ENCODE results near the gene TBC1D9.
A peak's percentile ranks its signal among the peaks of the same experiment; 100 is the strongest.

The TBC1D9 gene

GRCh38 chr4:140756319-140757231 is at the start of gene TBC1D9:
Gene TBC1D9, minus strand, starts transcription at chr4:140756385. Its CDS starts 340 bp downstream, at chr4:140756045.
- peak within 1 kb of the TSS; percentile 39 for H3K9ac ChIP-seq (ENCODE audit: low read length)
- 0 out of 2 replicates have a peak, but pooled peaks cover 7% of the 10 kb centered on the region for H3F3A ChIP-seq (ENCODE audit: insufficient read depth)
- H3K36me3 ChIP-seq (ENCODE audit: low read length) = no peaks in the 10 kb centered on the region
- no peaks in the 10 kb centered on the region for H3K9me3 ChIP-seq (ENCODE audit: insufficient read depth, low read length)
- TF ChIP-seq EZH2phosphoT487 (conservative IDR thresholded peaks at IDR 0.05; ENCODE audit: low read length) = no peak
- no peak for TF ChIP-seq CTCF (IDR thresholded peaks at IDR 0.05; ENCODE audit: insufficient read depth, low read length, poor library complexity, severe bottlenecking)
- H3K27ac ChIP-seq (ENCODE audit: low read depth, low read length) = no peak within 1 kb of the TSS
- no peaks in the 10 kb centered on the region for H3K79me2 ChIP-seq (ENCODE audit: insufficient read depth, low read length)
- peak within 1 kb of the TSS; percentile 62 for H3K4me2 ChIP-seq (ENCODE audit: low read depth, low read length, poor library complexity, severe bottlenecking)
- no peaks in the 10 kb centered on the region for H4K20me1 ChIP-seq (ENCODE audit: low read depth, low read length)
- H3K27me3 ChIP-seq (ENCODE audit: low read length) = no peaks in the 10 kb centered on the region
- H2AFZ ChIP-seq (ENCODE audit: low read depth, low read length, severe bottlenecking) = peak within 1 kb of the TSS; percentile 66
- H3K4me3 ChIP-seq (ENCODE audit: insufficient read depth, low read length, poor library complexity, severe bottlenecking) = peak within 1 kb of the TSS; percentile 55
- H3K9me2 ChIP-seq (replicated peaks; ENCODE audit: insufficient read depth, low read length) = no peaks in the 10 kb centered on the region

GRCh38 chr4:140805293-140805692 is 49.1 kb upstream of the TBC1D9 start:
- H3K4me3 ChIP-seq (ENCODE audit: insufficient read depth, low read length, poor library complexity, severe bottlenecking) = no peak overlapping the region
- TF ChIP-seq EZH2phosphoT487 (conservative IDR thresholded peaks at IDR 0.05; ENCODE audit: low read length) (no peak), CTCF (IDR thresholded peaks at IDR 0.05; ENCODE audit: insufficient read depth, low read length, poor library complexity, severe bottlenecking) (no peak)
- H4K20me1 ChIP-seq (ENCODE audit: low read depth, low read length) = no peaks in the 10 kb centered on the region
- H3K9me3 ChIP-seq (ENCODE audit: insufficient read depth, low read length) = no peaks in the 10 kb centered on the region
- H3K4me2 ChIP-seq (ENCODE audit: low read depth, low read length, poor library complexity, severe bottlenecking) = no peak overlapping the region
- H3K79me2 ChIP-seq (ENCODE audit: insufficient read depth, low read length) = no peaks in the 10 kb centered on the region
- H2AFZ ChIP-seq (ENCODE audit: low read depth, low read length, severe bottlenecking) = no peak overlapping the region
- no peaks in the 10 kb centered on the region for H3K9me2 ChIP-seq (replicated peaks; ENCODE audit: insufficient read depth, low read length)
- H3K9ac ChIP-seq (ENCODE audit: low read length) = no peak overlapping the region
- H3K27ac ChIP-seq (ENCODE audit: low read depth, low read length) = no peak overlapping the region
- peaks cover 6% of the 10 kb centered on the region for H3F3A ChIP-seq (ENCODE audit: insufficient read depth)
- H3K27me3 ChIP-seq (ENCODE audit: low read length) = no peaks in the 10 kb centered on the region
- H3K36me3 ChIP-seq (ENCODE audit: low read length) = no peaks in the 10 kb centered on the region

GRCh38 chr4:140802591-140802990 is 46.4 kb upstream of the TBC1D9 start:
- no peaks in the 10 kb centered on the region for H3K27me3 ChIP-seq (ENCODE audit: low read length)

More at GRCh38 chr4:140802591-140802990, 46.4 kb upstream of the TBC1D9 start:
- no peaks in the 10 kb centered on the region for H3K9me3 ChIP-seq (ENCODE audit: insufficient read depth, low read length)
- no peak overlapping the region for H3K4me2 ChIP-seq (ENCODE audit: low read depth, low read length, poor library complexity, severe bottlenecking)
- H4K20me1 ChIP-seq (ENCODE audit: low read depth, low read length) = no peaks in the 10 kb centered on the region
- H3K9ac ChIP-seq (ENCODE audit: low read length) = no peak overlapping the region
- H3K79me2 ChIP-seq (ENCODE audit: insufficient read depth, low read length) = no peaks in the 10 kb centered on the region
- no peak overlapping the region for H3K4me3 ChIP-seq (ENCODE audit: insufficient read depth, low read length, poor library complexity, severe bottlenecking)
- H2AFZ ChIP-seq (ENCODE audit: low read depth, low read length, severe bottlenecking) = no peak overlapping the region
- TF ChIP-seq EZH2phosphoT487 (conservative IDR thresholded peaks at IDR 0.05; ENCODE audit: low read length) (no peak), CTCF (IDR thresholded peaks at IDR 0.05; ENCODE audit: insufficient read depth, low read length, poor library complexity, severe bottlenecking) (no peak)
- no peaks in the 10 kb centered on the region for H3K9me2 ChIP-seq (replicated peaks; ENCODE audit: insufficient read depth, low read length)
- H3K36me3 ChIP-seq (ENCODE audit: low read length) = no peaks in the 10 kb centered on the region
- H3K27ac ChIP-seq (ENCODE audit: low read depth, low read length) = no peak overlapping the region
- H3F3A ChIP-seq (ENCODE audit: insufficient read depth) = no peaks in the 10 kb centered on the region; the same call in 1 of the 2 replicates

All from SU-DHL-6 (cell line).